ENCODE measurements around the gene TUBA3E.
"Not testable (repeated sequence)": the region's sequence is repeated elsewhere in the genome, so short reads cannot be mapped to it uniquely, and the experiment has no call there.

- TF ChIP-seq, protein P1, sequence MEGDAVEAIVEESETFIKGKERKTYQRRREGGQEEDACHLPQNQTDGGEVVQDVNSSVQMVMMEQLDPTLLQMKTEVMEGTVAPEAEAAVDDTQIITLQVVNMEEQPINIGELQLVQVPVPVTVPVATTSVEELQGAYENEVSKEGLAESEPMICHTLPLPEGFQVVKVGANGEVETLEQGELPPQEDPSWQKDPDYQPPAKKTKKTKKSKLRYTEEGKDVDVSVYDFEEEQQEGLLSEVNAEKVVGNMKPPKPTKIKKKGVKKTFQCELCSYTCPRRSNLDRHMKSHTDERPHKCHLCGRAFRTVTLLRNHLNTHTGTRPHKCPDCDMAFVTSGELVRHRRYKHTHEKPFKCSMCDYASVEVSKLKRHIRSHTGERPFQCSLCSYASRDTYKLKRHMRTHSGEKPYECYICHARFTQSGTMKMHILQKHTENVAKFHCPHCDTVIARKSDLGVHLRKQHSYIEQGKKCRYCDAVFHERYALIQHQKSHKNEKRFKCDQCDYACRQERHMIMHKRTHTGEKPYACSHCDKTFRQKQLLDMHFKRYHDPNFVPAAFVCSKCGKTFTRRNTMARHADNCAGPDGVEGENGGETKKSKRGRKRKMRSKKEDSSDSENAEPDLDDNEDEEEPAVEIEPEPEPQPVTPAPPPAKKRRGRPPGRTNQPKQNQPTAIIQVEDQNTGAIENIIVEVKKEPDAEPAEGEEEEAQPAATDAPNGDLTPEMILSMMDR (IDR thresholded peaks at IDR 0.05; ENCODE audit: control extremely low read depth in 1 of 3, insufficient read depth in 1 of 3, low read depth in 1 of 3, low read length in 3 of 3): not testable (repeated sequence)
- TF ChIP-seq, protein P2, sequence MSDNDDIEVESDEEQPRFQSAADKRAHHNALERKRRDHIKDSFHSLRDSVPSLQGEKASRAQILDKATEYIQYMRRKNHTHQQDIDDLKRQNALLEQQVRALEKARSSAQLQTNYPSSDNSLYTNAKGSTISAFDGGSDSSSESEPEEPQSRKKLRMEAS (IDR thresholded peaks at IDR 0.05): not testable (repeated sequence)
- not testable (repeated sequence) for TF ChIP-seq JUND (IDR thresholded peaks at IDR 0.05; ENCODE audit: low read length); SIN3A (conservative IDR thresholded peaks at IDR 0.05 in 1 of 2, IDR thresholded peaks at IDR 0.05 in 1 of 2; ENCODE audit: low read depth in 1 of 2, low read length in 2 of 2); SP2 (IDR thresholded peaks at IDR 0.05; ENCODE audit: low read length); POLR2A (IDR thresholded peaks at IDR 0.05; ENCODE audit: control extremely low read depth in 1 of 2, low read depth in 2 of 2, low read length in 2 of 2)
Observed at GRCh38 chr2:130202518-130202917, 4.3 kb upstream of the TUBA3E start.

Data from H1 (cell line).